ENCODE results near the gene AP1S2.

AP1S2 gene

GRCh38 chrX:15804563-15804962 is 50.0 kb downstream of the AP1S2 start:
- DNase-seq = no peak

GRCh38 chrX:15797707-15798106 is 56.9 kb downstream of the AP1S2 start:
- DNase-seq = no peak

- peak in 1 of 5 experiments; percentile 40 for DNase-seq
Measured at GRCh38 chrX:15790769-15791290, 63.8 kb downstream of the AP1S2 start.

- peak; percentile 68 to 93 (median 82) for DNase-seq
Measured at GRCh38 chrX:15789979-15790768, 64.4 kb downstream of the AP1S2 start, which contains the start of gene ZRSR2. TSS of gene ZRSR2 (plus strand) at chrX:15790484. CDS start at chrX:15790496, 12 bp downstream.

- DNase-seq = no peak
Measured at GRCh38 chrX:15786915-15787314, 67.7 kb downstream of the AP1S2 start.

GRCh38 chrX:15785176-15785750 is 69.3 kb downstream of the AP1S2 start:
- no peak for DNase-seq

GRCh38 chrX:15781961-15782699 is 72.5 kb downstream of the AP1S2 start:
- DNase-seq = peak in 1 of 5 experiments; percentile 66
